HUES6 (cell line): ENCODE data around the gene HOXD10.

ENCODE experiments used
- H3K27ac ChIP-seq: 2 replicates; pipeline ENCODE4 v1.7.0; 2013; ENCODE audit warnings: low read depth, mild to moderate bottlenecking, low read length, inconsistent platforms
- H3K27me3 ChIP-seq: 2 replicates; pipeline ENCODE4 v1.6.1; 2013; ENCODE audit warnings: low read length; ENCODE audit not compliant: control insufficient read depth, insufficient read depth
- H3K36me3 ChIP-seq: 2 replicates; pipeline ENCODE4 v1.6.1; 2013; ENCODE audit warnings: low read length; ENCODE audit not compliant: control insufficient read depth, insufficient read depth
- H3K4me1 ChIP-seq: 2 replicates; pipeline ENCODE4 v1.6.1; 2013; ENCODE audit warnings: low read length; ENCODE audit not compliant: control insufficient read depth, insufficient read depth
- H3K4me3 ChIP-seq: 2 replicates; pipeline ENCODE4 v1.5.1; 2013; ENCODE audit warnings: low read depth, low read length
- H3K9ac ChIP-seq: one replicate; pipeline ENCODE4 v1.6.1; 2013; ENCODE audit warnings: mild to moderate bottlenecking, low read length
- H3K9me3 ChIP-seq: 2 replicates; pipeline ENCODE4 v1.6.1; 2013; ENCODE audit warnings: low read depth, low read length; ENCODE audit not compliant: control insufficient read depth, insufficient read depth

Gene HOXD10

GRCh38 chr2:176121190-176122051 is 4.8 kb downstream of the HOXD10 start:
- H3K27me3 ChIP-seq, result peaks cover 100% of the 10 kb centered on the region
- H3K4me3 ChIP-seq, result peak overlapping the region; percentile 31
- H3K27ac ChIP-seq, result no peak overlapping the region
- no peaks in the 10 kb centered on the region for H3K9me3 ChIP-seq
- H3K4me1 ChIP-seq, result no peaks in the 10 kb centered on the region
- no peaks in the 10 kb centered on the region for H3K36me3 ChIP-seq
- H3K9ac ChIP-seq, result peak overlapping the region; percentile 61

GRCh38 chr2:176122052-176122682 is 5.6 kb downstream of the HOXD10 start:
- peak overlapping the region; percentile 2; the same call in 1 of the 2 replicates for H3K27ac ChIP-seq
- no peaks in the 10 kb centered on the region for H3K9me3 ChIP-seq
- H3K9ac ChIP-seq, result peak overlapping the region; percentile 69
- peaks cover 100% of the 10 kb centered on the region for H3K27me3 ChIP-seq
- H3K4me3 ChIP-seq, result peak overlapping the region; percentile 57
- no peaks in the 10 kb centered on the region for H3K4me1 ChIP-seq
- no peaks in the 10 kb centered on the region for H3K36me3 ChIP-seq

DNA sequence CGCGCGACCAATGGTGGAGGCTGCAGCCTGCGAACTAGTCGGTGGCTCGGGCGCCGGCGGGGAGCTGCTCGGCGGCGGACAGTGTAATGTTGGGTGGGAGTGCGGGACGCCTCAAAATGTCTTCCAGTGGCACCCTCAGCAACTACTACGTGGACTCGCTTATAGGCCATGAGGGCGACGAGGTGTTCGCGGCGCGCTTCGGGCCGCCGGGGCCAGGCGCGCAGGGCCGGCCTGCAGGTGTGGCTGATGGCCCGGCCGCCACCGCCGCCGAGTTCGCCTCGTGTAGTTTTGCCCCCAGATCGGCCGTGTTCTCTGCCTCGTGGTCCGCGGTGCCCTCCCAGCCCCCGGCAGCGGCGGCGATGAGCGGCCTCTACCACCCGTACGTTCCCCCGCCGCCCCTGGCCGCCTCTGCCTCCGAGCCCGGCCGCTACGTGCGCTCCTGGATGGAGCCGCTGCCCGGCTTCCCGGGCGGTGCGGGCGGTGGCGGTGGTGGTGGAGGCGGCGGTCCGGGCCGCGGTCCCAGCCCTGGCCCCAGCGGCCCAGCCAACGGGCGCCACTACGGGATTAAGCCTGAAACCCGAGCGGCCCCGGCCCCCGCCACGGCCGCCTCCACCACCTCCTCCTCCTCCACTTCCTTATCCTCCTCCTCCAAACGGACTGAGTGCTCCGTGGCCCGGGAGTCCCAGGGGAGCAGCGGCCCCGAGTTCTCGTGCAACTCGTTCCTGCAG is 6.3 kb downstream of the HOXD10 start, which contains the start of gene HOXD9:
TSS of gene HOXD9 (plus strand) at position 37 of the 728 bp plus-strand sequence. CDS start at position 87, 50 bp downstream.
- peak within 1 kb of the TSS; percentile 2; the same call in 1 of the 2 replicates for H3K27ac ChIP-seq
- peak within 1 kb of the TSS; percentile 69 for H3K9ac ChIP-seq

DNA sequence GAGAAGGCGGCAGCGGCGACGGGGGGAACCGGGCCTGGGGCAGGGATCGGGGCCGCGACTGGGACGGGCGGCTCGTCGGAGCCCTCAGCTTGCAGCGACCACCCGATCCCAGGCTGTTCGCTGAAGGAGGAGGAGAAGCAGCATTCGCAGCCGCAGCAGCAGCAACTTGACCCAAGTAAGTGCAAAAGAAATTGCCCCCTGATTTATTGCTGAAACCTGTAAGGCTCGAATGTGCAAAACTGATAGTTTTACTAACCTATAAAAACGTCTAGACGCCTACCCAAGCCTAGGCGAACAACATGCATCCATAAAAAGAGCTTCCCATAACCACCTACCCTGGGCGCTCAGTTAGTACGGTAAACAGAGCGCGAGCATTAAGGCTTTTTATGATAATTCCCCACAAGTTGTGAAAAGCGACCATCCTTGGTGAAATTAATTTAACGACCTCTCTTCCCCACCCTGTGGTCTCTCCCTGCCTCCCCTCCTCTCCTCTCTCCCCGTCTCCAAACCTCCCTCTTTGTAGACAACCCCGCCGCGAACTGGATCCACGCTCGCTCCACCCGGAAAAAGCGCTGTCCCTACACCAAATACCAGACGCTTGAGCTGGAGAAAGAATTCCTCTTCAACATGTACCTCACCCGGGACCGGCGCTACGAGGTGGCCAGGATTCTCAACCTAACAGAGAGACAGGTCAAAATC is 7.0 kb downstream of the HOXD10 start:
- Histone ChIP-seq H3K27ac (no peak overlapping the region), H3K27me3 (peaks cover 100% of the 10 kb centered on the region), H3K9ac (peak overlapping the region; percentile 69), H3K36me3 (no peaks in the 10 kb centered on the region), H3K4me1 (peaks cover 8% of the 10 kb centered on the region), H3K9me3 (no peaks in the 10 kb centered on the region), H3K4me3 (peak overlapping the region; percentile 57)

More for the DNA sequence above, 6.3 kb downstream of the HOXD10 start, which contains the start of gene HOXD9:
- 0 out of 2 replicates have a peak, but pooled peaks cover under 1% of the 10 kb centered on the region for H3K4me1 ChIP-seq
- H3K9me3 ChIP-seq, result no peaks in the 10 kb centered on the region
- peaks cover 100% of the 10 kb centered on the region for H3K27me3 ChIP-seq
- H3K36me3 ChIP-seq, result no peaks in the 10 kb centered on the region
- H3K4me3 ChIP-seq, result peak within 1 kb of the TSS; percentile 57

DNA sequence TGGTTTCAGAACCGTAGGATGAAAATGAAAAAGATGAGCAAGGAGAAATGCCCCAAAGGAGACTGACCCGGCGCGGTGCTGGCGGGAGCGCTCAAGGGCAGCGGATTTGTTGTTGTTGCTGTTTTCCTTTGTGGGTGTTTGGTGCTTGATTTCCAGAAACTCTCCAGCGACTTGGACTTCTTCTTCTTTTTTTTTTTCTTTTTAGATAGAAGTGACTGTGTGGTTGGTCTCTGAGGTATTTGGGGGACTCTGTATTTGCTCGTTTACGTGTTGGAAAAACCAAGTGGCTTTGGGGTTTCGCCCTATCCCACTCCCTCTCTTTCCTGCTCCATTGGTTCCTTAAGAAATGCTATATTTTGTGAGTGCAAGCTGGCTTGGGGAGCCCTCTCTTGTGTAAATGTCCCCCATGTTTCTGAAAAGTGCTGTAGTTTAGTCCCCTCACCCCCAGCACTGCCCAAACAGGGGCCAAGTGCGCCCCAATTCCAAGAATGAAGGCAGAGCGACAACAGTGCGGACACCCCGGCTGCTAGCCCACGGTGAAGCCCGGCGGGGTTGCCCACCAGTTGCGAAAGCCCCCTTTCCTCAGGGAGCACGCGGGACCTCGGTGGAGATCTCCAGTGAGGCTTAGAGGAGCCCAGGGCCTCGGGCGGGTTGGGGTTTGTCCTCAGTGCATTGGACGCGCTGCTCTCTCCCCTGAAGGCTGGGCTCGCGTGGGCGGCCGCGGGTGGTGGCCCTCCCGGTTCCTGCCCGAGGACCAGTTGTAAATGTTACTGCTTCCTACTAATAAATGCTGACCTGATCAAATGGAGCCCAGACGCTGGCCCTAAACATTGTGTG is 7.8 kb downstream of the HOXD10 start:
- Histone ChIP-seq H3K9ac (peak overlapping the region; percentile 69), H3K27me3 (peaks cover 100% of the 10 kb centered on the region), H3K9me3 (no peaks in the 10 kb centered on the region), H3K4me1 (peaks cover 13% of the 10 kb centered on the region), H3K4me3 (peak overlapping the region; percentile 57; the same call in 1 of the 2 replicates), H3K27ac (no peak overlapping the region; the same call in 1 of the 2 replicates), H3K36me3 (no peaks in the 10 kb centered on the region)

GRCh38 chr2:176124947-176125771 is 8.6 kb downstream of the HOXD10 start:
- Histone ChIP-seq H3K4me1 (peaks cover 13% of the 10 kb centered on the region), H3K36me3 (no peaks in the 10 kb centered on the region), H3K4me3 (no peak overlapping the region; the same call in 1 of the 2 replicates), H3K27me3 (peaks cover 100% of the 10 kb centered on the region), H3K27ac (no peak overlapping the region; the same call in 1 of the 2 replicates), H3K9ac (peak overlapping the region; percentile 69), H3K9me3 (no peaks in the 10 kb centered on the region)

DNA sequence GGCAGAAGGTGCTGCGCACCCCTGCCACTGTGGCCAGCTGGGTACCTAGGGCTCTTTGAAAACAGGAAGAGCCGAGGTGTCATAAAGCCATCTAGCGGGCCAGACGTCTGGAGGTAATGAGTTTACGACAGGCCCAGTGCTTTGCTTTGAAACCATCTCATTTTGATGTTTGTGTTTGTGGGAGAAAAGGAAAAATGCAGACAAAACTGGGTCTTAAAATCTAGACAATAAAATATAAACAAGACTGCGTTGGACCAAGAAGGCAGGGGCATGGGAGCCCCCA is 9.1 kb downstream of the HOXD10 start:
- peak overlapping the region; percentile 72 for H3K9ac ChIP-seq
- H3K27ac ChIP-seq, result no peak overlapping the region; the same call in 1 of the 2 replicates
- H3K27me3 ChIP-seq, result peaks cover 100% of the 10 kb centered on the region
- H3K9me3 ChIP-seq, result no peaks in the 10 kb centered on the region
- H3K4me3 ChIP-seq, result no peak overlapping the region
- no peaks in the 10 kb centered on the region for H3K36me3 ChIP-seq
- peaks cover 13% of the 10 kb centered on the region for H3K4me1 ChIP-seq

GRCh38 chr2:176126929-176127773 is 10.6 kb downstream of the HOXD10 start:
- Histone ChIP-seq H3K9me3 (no peaks in the 10 kb centered on the region), H3K36me3 (no peaks in the 10 kb centered on the region), H3K4me1 (peaks cover 13% of the 10 kb centered on the region), H3K27ac (no peak overlapping the region; the same call in 1 of the 2 replicates), H3K27me3 (peaks cover 100% of the 10 kb centered on the region), H3K9ac (peak overlapping the region; percentile 80), H3K4me3 (peak overlapping the region; percentile 11; the same call in 1 of the 2 replicates)

GRCh38 chr2:176127774-176128072 is 11.1 kb downstream of the HOXD10 start:
- peaks cover 100% of the 10 kb centered on the region for H3K27me3 ChIP-seq

More at GRCh38 chr2:176127774-176128072, 11.1 kb downstream of the HOXD10 start:
- Histone ChIP-seq H3K9ac (peak overlapping the region; percentile 80), H3K4me3 (peak overlapping the region; percentile 49; the same call in 1 of the 2 replicates), H3K4me1 (peaks cover 13% of the 10 kb centered on the region), H3K36me3 (no peaks in the 10 kb centered on the region), H3K27ac (no peak overlapping the region), H3K9me3 (no peaks in the 10 kb centered on the region)
